Measurements from ENCODE around the gene PLPP3.

GRCh38 chr1:56555448-56555847 is 23.9 kb downstream of the PLPP3 start:
- TF ChIP-seq, protein P1, sequence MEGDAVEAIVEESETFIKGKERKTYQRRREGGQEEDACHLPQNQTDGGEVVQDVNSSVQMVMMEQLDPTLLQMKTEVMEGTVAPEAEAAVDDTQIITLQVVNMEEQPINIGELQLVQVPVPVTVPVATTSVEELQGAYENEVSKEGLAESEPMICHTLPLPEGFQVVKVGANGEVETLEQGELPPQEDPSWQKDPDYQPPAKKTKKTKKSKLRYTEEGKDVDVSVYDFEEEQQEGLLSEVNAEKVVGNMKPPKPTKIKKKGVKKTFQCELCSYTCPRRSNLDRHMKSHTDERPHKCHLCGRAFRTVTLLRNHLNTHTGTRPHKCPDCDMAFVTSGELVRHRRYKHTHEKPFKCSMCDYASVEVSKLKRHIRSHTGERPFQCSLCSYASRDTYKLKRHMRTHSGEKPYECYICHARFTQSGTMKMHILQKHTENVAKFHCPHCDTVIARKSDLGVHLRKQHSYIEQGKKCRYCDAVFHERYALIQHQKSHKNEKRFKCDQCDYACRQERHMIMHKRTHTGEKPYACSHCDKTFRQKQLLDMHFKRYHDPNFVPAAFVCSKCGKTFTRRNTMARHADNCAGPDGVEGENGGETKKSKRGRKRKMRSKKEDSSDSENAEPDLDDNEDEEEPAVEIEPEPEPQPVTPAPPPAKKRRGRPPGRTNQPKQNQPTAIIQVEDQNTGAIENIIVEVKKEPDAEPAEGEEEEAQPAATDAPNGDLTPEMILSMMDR (IDR thresholded peaks at IDR 0.05; ENCODE audit: poor library complexity): no peak
- TF ChIP-seq EZH2 (IDR thresholded peaks at IDR 0.05; ENCODE audit: borderline replicate concordance): no peak
- no peak for TF ChIP-seq EZH2phosphoT487 (IDR thresholded peaks at IDR 0.05; ENCODE audit: low read depth, severe bottlenecking, unreplicated experiment)
